Measurements from ENCODE around the gene TAF12.
A peak's percentile ranks its signal among the peaks of the same experiment; 100 is the strongest.

Gene TAF12

DNA sequence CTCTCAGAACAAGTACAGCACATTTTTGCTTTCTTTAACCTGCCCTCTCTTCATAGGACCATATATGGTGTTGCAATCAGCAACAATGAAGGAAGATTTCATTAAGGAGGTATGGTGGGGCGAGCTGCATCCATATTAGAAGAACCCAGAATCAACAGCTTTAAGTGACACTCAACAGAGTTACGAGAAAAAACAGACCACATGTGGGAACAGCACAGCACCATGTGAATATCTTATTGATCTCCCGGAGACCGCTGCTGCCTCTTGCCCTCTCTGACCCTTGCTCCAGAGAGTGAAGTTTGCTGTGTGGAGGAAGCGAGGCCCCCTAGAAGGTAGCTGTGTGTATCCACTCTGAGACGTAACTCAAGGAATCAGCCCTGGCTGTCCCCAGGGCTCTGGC lies 37.9 kb downstream of the TAF12 start:
- H3K36me3 ChIP-seq (ENCODE audit: insufficient read depth, low read length) = peaks cover 57% of the 10 kb centered on the region
- TF ChIP-seq EZH2 (IDR thresholded peaks at IDR 0.05; ENCODE audit: borderline replicate concordance, low read depth, low read length, severe bottlenecking) = no peak
- TF ChIP-seq CTCF (IDR thresholded peaks at IDR 0.05; ENCODE audit: borderline replicate concordance, extremely low read depth, low read length, poor library complexity, severe bottlenecking) = no peak
- no peak overlapping the region for H2AFZ ChIP-seq (ENCODE audit: low read depth, low read length)
- H3K79me2 ChIP-seq (ENCODE audit: insufficient read depth, low read length) = no peaks in the 10 kb centered on the region
- H3K9ac ChIP-seq (ENCODE audit: low read depth, low read length) = no peak overlapping the region
- ATAC-seq (ENCODE audit: insufficient read depth, low read depth) (no peak), DNase-seq (no peak)
- no peaks in the 10 kb centered on the region for H3K27me3 ChIP-seq (ENCODE audit: insufficient read depth, low read length, poor library complexity)
- no peak overlapping the region for H3K4me2 ChIP-seq (ENCODE audit: insufficient read depth, low read length)
- no peaks in the 10 kb centered on the region for H3K4me1 ChIP-seq (ENCODE audit: insufficient read depth, low read length)
- no peak overlapping the region for H3K4me3 ChIP-seq (ENCODE audit: low read depth in 1 of 2, low read length in 2 of 2)
- no peaks in the 10 kb centered on the region for H4K20me1 ChIP-seq (ENCODE audit: insufficient read depth, low read length)
- no peaks in the 10 kb centered on the region for H3K9me3 ChIP-seq (ENCODE audit: insufficient read depth, low read length, severe bottlenecking)
- no peak overlapping the region for H3K27ac ChIP-seq (ENCODE audit: low read length)

DNA sequence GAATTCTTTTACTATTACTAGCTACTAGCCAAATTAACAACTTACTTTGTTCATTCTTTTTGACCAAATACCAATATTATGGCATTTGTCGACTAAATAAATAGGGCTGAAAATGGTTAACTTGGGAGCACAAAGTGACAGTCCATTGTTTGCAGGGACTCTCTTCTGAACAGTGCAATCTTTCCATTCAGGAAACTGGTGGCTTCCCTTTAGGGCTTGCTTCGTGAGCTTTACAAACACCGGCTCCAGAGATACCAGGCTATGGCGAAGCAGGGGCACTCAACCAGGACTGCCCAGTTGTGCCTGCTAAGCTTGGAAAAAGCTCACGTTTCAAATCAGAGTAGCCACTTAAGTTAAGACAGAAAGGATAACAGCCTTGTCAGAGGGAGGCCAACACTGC lies 38.5 kb downstream of the TAF12 start:
- TF ChIP-seq CTCF (IDR thresholded peaks at IDR 0.05; ENCODE audit: borderline replicate concordance, extremely low read depth, low read length, poor library complexity, severe bottlenecking) = no peak
- TF ChIP-seq EZH2 (IDR thresholded peaks at IDR 0.05; ENCODE audit: borderline replicate concordance, low read depth, low read length, severe bottlenecking) = no peak
- H3K4me3 ChIP-seq (ENCODE audit: low read depth in 1 of 2, low read length in 2 of 2) = no peak overlapping the region
- H4K20me1 ChIP-seq (ENCODE audit: insufficient read depth, low read length) = no peaks in the 10 kb centered on the region
- no peak overlapping the region for H2AFZ ChIP-seq (ENCODE audit: low read depth, low read length)
- peaks cover 54% of the 10 kb centered on the region for H3K36me3 ChIP-seq (ENCODE audit: insufficient read depth, low read length)
- H3K4me2 ChIP-seq (ENCODE audit: insufficient read depth, low read length) = no peak overlapping the region
- ATAC-seq (ENCODE audit: insufficient read depth, low read depth) (no peak), DNase-seq (no peak)
- H3K9ac ChIP-seq (ENCODE audit: low read depth, low read length) = no peak overlapping the region
- no peaks in the 10 kb centered on the region for H3K9me3 ChIP-seq (ENCODE audit: insufficient read depth, low read length, severe bottlenecking)
- no peak overlapping the region for H3K27ac ChIP-seq (ENCODE audit: low read length)
- H3K27me3 ChIP-seq (ENCODE audit: insufficient read depth, low read length, poor library complexity) = no peaks in the 10 kb centered on the region
- no peaks in the 10 kb centered on the region for H3K4me1 ChIP-seq (ENCODE audit: insufficient read depth, low read length)
- no peaks in the 10 kb centered on the region for H3K79me2 ChIP-seq (ENCODE audit: insufficient read depth, low read length)

DNA sequence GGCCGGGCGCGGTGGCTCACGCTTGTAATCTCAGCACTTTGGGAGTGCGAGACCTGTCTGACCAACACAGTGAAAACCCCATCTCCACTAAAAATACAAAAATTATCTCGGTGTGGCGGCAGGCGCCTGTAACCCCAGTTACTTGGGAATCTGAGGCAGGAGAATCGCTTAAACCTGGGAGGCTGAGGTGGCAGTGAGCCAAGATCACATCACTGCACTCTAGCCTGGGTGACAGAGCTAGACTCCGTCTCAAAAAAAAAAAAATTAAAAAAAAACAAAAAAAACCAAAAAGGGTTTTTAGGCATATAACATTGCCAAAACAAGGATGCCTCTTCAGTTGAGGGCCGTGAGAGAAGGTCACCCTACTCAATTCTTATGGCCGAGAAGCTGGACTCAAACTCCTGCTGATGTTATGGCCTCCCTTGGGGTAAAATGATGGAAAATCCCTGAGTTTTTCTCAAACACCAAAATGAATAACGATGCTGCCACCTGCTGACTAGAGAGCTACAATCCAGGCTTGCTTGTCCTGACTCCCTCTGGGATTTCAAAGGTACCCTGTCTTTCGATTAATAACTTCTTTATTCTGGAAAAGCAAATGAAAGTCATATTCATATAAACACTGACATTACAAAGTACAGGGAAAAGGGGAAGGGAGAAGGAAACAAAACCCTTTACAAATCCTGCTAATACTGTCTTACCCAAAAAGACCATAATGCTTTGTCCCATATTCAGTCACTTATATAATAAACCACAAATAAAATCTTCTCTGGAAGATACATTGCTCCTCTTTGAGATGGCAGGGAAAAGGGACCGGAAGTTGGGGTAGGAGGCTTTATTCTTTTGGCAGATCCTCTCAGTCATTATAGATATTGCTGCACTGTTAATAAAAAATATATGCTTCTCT lies 40.1 kb downstream of the TAF12 start:
- Histone ChIP-seq H3K79me2 (ENCODE audit: insufficient read depth, low read length) (no peaks in the 10 kb centered on the region), H3K9me3 (ENCODE audit: insufficient read depth, low read length, severe bottlenecking) (no peaks in the 10 kb centered on the region), H3K27ac (ENCODE audit: low read length) (no peak overlapping the region), H3K4me3 (ENCODE audit: low read depth in 1 of 2, low read length in 2 of 2) (no peak overlapping the region), H3K9ac (ENCODE audit: low read depth, low read length) (no peak overlapping the region), H4K20me1 (ENCODE audit: insufficient read depth, low read length) (no peaks in the 10 kb centered on the region), H3K4me2 (ENCODE audit: insufficient read depth, low read length) (no peak overlapping the region), H3K4me1 (ENCODE audit: insufficient read depth, low read length) (no peaks in the 10 kb centered on the region), H3K27me3 (ENCODE audit: insufficient read depth, low read length, poor library complexity) (no peaks in the 10 kb centered on the region), H3K36me3 (ENCODE audit: insufficient read depth, low read length) (peaks cover 50% of the 10 kb centered on the region), H2AFZ (ENCODE audit: low read depth, low read length) (no peak overlapping the region)
- TF ChIP-seq EZH2 (IDR thresholded peaks at IDR 0.05; ENCODE audit: borderline replicate concordance, low read depth, low read length, severe bottlenecking) (no peak), CTCF (IDR thresholded peaks at IDR 0.05; ENCODE audit: borderline replicate concordance, extremely low read depth, low read length, poor library complexity, severe bottlenecking) (peak; percentile 79)
- ATAC-seq (ENCODE audit: insufficient read depth, low read depth) = peak; percentile 45; the same call in 1 of the 3 replicates
- peak; percentile 46 for DNase-seq

Data from DND-41 (cell line).